HTR-8/SVneo (cell line): ENCODE results near the gene SETBP1.

Experiments
- DNase-seq: peaks from one replicate; pipeline ENCODE4 v3.0.0; 2011; ENCODE audit warnings: low spot score, mixed read lengths; ENCODE audit not compliant: insufficient read length
- FAIRE-seq: peaks from 2 replicates; lab custom pipeline; 2011; peaks lifted over from hg19 to GRCh38; lab: Jason Lieb, UNC

Gene SETBP1

DNA sequence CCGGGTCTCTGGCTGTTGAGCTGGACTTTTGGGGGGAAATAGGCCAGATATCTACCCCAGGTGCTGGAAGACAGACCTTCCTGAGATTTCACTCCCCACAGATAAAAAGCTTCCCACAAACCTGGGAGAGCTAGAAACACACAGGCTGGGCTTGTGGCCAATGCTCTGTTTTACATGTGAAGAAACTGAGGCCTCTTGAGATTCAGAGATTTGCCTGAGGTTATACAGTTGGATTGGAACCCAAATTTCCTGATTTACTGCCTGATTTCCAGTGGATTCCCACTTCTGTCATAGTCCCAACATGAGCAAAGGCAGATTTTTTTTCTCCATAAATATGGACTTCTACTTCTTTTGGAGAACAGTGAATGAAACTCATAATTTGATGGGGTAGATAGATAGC, 360.2 kb downstream of the SETBP1 start:
- FAIRE-seq (no peak), DNase-seq (no peak)

DNA sequence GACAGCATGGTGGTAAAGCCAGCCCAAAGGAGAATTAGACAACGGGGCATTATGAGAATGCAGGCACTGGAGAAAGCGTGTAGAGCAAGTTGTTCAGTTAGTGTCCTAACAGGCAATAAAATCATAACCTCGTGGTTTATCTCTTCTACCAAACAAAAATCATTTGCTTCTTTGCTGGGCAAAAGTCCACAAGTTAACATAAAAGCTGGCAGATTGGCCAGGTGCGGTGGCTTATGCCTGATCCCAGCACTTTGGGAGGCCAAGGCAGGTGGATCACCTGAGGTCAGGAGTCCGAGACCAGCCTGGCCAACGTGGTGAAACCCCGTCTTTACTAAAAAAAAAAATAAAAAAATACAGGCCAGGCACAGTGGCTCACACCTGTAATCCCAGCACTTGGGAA, 364.1 kb downstream of the SETBP1 start:
- no peak for DNase-seq
- FAIRE-seq, result no peak

DNA sequence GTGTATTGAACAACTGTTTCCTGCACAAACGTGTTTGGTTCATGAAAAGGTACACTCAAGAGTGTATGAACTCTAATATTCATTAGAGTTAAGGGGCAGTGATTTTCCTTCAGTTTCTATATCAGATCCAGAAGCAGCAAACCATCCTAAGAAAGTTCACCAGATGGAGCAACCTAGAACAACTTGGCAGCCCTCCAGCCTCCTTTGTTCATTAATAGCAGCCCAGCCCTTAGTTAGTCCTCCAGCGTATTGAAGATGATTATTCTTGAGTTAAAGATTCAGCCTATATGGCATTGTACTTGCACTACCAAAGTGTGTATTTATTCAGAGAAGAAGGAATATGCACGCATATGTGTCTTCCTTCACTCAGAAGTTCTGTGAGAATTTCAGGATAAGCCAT, 365.5 kb downstream of the SETBP1 start:
- DNase-seq (no peak), FAIRE-seq (no peak)

DNA sequence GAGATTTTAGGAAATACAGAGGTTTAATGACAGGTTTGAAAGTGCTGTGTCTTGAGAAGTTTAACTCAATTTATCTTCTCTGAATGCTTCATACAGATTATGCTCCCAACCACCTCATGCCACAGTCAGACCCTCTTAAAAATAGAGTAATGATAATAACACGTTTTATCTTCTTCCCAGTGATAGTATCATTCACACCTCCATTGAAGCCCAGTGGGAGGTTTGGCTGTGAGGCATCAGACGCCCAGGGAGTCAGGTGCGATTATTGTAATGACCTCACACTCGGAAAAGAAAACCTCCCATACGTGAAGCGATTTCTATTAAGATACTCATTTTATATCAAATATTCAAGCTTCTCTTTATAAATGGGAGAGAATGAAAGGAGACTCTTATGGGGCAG, 366.3 kb downstream of the SETBP1 start:
- FAIRE-seq, result no peak
- DNase-seq, result no peak

DNA sequence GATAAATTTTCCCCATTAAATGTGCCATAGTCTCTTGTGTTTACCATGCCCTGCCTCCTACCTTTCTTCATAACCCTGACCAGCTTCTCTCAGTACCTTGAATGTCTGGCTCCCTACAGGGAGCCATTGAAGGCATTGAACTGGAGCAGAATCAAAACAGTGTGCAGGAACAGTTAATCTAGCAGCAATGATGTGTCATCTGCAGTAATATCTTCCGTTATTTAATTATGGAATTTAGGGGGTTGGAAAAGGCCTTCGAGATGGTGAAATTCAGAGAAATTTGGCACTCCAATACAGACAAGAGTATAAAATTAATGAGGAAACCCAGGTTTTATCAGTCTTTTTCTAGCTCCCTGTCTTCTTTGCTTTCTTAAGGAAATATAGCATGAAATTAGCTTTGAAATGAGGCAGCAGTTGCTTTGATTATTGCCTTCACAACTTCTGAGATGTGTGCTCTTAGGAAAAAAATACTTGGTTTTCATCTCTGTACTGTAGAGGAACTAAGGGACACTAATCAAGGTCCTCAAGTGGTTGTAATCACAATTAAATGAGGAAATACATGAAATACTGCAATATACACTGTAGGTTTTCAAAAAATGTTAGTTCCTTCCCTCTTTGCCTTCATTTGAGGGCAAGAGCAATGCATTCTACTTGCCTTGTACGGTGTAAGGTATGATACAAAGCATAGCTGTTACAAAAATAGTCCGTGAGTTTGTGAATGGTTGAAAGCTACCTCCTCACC, 369.1 kb downstream of the SETBP1 start:
- DNase-seq, result no peak
- no peak for FAIRE-seq

DNA sequence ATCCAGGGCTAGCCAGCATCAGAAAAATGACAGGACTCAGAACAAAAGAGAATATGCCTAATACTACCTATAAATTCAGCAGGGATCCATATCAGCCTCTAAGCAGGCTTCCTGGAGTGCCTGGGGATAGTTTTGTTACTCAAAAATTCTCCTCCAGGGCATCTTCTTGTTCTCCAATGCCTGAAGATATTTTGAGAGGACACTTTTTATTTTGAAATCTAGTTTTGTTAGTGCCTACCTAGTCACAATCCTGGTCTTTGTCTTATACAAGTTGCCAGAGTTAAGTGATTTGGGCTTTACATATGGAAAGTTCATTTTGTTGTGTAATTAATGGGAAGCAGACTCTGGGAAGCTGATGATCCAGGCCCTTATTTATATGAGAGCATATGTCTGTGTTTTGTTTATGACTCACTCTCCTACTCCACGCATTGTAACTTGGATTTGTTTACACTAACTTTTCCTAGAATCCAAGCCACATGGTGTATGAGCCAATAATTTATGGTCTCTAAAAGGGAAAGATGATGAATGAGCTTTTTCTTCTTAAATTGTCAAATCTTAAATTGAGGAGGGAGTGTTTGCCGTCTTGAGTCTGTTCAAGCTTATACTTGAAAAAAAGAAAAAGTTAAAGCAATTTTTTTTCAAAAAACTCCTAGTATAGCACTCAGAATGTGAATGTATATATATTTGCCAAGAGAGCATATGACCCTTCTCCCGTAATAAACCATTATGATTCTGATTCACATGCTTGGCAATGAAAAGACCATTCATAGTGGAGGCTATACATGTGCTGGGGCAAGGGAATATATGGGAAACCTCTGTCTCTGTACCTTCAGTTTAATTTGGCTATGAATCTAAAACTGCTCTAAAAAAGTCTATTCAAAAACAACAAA, 370.3 kb downstream of the SETBP1 start:
- DNase-seq (peak; percentile 8), FAIRE-seq (no peak)

DNA sequence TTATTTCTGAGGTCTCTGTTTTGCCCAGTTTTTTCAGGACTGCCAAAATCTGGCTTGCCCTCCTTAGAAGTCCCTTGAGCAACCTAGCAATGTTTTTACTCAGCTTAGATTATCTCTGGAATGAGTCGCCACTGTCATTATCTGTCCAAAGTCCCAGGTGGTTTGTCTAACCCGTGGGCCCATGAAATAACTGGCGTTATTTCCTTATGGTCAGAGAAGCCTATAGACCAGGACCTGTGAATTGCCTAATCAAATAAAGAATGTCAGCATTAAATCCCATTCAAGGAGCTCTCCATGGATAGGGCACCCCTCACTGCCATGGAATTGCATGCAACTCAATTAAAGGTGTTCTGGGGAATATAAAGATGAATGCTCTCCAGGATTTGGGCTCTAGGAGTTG, 373.9 kb downstream of the SETBP1 start:
- no peak for FAIRE-seq
- no peak for DNase-seq

DNA sequence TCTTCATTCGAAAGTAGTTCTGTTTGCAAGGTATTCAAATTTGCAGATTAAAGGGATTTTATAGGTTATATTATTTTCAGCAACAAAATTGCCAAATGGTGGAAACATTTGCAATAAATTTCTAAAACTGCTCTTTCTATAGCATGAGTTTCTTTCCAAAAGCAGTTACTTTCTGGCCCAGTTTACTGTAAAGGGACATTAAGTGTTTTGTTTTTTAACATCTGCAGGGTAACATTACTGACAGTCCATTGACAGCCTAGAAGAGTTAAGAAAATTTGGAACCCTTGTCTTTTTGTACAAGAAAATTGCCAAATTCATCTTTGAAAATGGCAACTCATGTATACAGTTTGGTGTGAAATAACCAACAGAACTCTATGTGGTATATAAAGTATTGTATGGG, 375.1 kb downstream of the SETBP1 start:
- FAIRE-seq, result no peak
- no peak for DNase-seq

DNA sequence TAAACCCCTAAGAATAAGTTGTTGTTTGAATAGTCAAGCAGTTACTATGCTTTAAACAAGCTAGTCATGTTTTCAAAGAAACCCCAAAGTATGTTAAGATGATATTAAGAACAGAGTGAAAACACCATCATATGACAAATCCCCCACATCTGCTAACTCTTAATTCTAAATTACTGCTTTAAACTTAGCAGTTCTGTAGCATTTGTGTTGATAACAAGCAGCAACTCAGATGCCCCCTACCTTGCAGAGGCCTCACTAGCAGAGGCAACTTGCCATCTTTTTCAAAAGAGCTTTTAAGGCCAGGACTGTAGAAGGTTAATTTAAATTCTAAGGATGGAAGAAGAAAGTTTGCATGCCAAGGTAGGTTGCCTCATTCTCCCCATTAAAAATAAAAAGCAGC, 376.2 kb downstream of the SETBP1 start:
- no peak for DNase-seq
- FAIRE-seq, result no peak

DNA sequence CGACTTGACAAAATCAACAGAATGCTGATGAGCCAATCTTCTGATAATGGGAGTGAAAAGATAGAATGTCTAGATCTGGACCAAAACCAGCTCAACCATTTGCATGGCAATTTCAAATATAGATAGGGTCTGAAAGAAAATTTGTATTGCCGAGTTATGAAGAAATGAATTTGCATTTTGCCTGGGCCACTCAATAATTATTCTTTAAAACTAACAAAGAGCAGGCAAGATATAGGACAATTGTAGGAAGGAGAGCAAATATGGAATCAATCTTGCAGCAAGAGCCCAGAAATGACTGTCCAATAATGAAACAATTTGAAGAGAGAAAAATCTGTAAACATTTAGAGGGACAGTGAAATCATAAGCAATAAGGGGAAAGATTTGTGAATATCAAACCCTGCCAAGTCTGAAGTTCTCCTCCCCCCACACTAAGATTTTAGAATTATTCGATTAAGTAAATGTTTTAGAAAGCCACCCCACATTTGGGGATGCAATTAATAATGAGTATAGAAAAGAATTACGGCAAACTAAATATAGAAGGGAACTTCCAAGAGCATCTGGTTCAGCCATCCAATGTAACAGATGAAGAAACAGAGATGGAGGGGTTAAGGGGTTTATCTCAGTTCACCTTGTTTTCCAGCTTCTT, 377.4 kb downstream of the SETBP1 start:
- no peak for DNase-seq
- no peak for FAIRE-seq

DNA sequence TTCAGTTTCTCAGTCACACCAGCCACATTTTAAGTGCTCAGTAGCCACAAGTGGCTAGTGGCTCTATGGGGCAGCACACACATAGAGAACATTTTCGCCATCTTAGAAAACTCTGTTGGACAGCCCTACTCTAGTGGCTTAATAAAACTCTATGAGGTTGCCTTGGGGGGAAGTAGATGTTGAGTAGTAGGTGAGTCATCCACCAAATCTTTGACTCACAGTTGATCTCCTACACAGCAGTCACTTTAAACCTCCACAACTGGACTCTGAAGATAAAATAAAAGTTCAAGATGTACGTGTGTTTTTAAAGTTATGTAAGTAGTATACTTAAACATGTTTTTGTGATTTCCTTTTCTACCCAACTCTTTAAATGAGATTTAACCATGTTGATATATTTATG, 379.0 kb downstream of the SETBP1 start:
- no peak for FAIRE-seq
- no peak for DNase-seq

DNA sequence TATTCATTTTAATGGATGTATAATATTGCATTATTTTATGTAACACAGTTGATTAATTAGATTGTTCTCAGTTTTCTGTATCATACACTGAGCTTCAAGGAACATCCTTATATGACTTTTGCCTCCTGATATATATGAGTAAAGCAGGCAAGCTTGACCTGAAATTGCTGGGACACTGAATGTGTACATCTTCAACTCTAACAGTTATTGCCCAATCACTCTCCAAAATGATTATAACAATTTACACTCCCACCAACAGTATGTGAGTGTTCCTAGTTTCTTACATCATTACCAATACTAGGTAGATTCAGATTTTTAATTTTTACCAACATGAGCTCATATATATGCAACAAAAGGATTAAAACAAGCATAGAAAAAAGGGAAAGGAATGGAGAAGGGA, 379.4 kb downstream of the SETBP1 start:
- DNase-seq (no peak), FAIRE-seq (no peak)

DNA sequence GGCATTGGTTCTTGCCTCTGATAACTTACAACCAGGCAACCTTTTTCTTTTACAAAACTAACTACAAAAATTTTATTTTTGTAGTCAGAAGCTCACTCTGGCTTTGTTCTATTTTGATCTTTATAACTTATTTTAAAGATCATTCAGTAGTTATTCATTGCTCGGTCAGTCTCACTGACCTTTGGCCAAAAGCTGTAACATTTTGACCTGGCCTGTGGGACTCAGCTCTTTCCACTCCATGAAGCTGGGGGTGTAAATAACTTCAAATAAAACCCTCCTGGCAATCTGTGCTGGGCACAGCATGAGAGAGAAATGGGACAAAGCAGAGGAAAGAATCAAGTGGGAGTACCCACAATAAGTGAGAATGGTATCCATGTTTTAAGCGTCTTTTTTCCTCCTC, 380.7 kb downstream of the SETBP1 start:
- DNase-seq (no peak), FAIRE-seq (no peak)

DNA sequence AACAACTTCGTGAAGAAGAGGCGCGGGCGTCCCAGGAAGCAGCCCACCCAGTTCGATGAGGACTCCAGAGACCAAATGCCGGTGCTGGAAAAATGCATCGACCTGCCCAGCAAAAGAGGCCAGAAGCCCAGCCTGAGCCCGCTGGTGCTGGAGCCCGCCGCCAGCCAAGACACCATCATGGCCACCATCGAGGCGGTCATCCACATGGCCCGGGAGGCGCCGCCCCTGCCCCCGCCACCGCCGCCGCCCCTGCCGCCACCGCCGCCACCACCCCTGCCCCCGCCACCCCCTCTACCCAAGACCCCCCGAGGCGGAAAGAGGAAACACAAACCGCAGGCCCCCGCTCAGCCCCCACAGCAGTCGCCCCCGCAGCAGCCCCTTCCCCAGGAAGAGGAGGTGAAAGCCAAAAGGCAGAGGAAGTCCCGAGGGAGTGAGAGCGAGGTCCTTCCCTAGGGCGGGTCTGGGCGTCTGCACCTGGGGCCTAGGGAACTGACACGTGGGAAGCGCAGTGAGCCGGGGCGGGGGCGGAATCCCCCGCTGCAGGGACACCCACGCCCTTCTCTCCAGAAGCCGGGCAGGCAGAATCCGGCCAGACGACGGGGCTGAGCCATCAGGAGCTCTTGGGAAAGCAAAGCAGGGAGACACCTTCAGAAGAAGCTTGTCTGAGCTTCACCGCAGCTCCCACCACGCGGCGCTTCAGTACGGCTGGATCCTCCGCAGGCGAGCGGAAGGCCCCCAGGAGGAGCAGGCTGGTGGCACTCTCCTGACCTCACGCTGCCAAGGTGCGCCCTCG, 382.8 kb downstream of the SETBP1 start:
- FAIRE-seq, result no peak
- no peak for DNase-seq

DNA sequence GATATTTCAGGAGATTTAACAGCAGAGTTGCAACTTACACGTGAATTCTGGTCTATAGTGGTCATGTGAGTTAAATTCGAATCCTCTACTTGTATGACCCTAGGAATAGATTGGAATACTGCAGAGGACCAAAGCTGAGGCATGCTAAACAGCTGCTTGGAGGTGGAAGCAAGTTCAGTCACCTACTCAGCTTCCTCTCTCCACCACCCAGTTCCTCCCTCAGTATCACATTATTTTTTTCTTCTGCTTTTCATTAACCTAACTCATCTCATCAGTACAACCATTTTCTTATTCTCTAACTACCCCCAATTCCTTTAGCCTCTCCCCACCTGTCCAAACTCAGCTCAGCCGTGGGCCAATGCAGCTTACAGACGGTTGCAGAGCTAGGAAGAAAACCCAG, 385.5 kb downstream of the SETBP1 start:
- DNase-seq (no peak), FAIRE-seq (no peak)

DNA sequence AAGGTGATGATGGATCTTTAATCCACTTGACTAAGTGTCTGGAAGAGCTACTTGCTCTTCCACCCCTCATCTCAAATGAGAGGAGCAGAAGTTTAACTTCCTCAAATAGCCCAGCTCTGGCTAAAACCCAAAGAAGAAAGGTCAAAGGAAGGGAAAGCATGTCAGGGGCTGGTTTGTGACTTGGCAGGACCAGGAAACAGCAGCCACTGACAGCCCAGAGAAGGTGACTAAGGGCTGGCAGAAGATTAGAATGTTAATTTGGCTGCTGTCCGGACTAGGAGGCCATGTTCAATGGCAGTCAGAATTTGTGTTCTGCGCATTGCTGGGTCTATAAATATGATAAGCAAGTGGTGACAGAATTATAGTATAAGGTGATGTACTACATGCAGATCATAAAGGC, 386.2 kb downstream of the SETBP1 start:
- FAIRE-seq, result no peak
- no peak for DNase-seq

DNA sequence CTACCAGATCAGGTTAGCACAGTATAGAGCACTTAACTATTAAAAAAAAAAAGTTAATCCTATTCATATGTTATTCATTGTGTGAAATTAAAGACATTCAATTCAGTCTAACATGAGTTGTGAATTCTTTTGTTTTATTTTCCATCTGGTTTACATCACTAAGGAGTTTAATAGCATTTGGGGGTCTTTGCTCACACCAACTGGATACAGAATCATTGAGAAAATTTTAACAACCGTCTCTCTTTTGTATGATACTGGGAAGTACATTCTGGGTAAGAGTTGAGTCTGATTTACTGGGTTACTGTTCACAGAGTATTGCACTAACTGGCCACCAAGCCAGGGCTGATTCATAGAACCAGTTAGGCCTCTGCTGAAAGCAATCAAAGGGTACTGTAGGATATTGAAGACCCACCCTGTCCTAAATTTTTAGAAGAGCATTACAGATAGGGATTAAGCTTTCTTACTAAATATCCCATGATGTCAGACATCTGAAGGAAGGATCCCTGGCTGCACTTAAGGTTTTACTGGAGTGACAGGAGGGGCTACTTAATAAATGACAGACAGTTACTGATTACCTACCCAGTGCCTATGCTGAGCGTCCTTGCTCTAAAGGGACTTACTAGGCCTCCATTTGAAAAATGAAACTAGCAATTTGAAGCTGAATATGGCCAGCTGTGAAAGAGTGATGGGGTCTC, 387.9 kb downstream of the SETBP1 start:
- no peak for DNase-seq
- FAIRE-seq, result no peak

DNA sequence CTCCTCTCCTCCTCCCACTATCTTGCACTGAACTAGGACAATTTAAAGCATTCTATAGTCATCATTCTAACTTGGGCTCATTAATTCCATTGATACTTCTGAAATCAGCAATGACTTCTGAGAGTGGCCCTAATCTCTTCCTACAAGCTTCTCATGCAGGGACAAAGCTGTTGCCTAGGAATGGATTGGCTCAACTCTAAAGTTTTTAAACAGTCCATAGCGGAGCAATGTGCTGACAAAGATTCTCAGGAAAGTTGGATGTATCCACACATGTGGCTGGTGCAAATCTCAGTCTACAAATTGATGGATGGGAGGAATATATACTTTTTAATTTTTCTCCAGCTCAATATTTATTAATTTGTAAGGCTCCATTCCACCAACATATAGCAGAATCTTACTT, 388.9 kb downstream of the SETBP1 start:
- DNase-seq (no peak), FAIRE-seq (no peak)

DNA sequence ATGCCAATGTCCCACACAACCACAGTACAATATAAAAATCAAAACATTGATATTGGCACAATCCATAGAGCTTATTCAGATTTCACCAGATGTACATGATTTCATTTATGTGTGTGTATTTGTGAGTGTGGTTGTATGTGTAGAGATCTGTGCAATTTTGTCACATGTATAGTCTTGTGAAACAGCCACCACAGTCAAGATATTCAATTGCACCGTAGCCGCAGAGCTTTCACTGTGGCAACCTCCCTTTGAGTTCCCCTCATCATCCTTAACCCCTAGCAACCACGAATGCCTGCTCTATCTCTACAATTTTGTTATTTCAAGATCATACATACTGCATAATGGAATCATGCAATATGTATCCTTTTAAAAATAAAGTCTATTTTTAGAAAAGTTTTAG, 391.3 kb downstream of the SETBP1 start:
- FAIRE-seq (no peak), DNase-seq (no peak)

DNA sequence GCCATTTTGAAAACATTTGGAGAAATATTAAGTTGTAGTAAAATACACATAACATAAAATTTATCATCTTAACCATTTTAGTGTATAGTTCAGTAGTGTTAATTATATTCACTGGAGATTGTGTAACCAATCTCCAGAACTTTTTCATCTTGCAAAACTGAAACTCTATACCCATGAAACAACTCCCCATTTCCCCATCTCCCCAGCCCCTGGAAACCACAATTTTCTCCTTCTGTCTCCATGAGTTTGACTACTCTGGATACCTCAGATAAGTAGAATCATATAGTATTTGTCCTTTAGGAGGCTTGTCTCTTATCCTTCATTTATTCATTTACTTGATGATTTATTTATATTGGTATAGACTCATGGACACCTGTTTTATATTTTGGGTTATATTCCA, 392.9 kb downstream of the SETBP1 start:
- no peak for DNase-seq
- FAIRE-seq, result no peak
